ENCODE results near the gene MTFR1L. TPM values are rescaled to one million over a fixed set of nuclear protein-coding genes. Genes with fewer than 3 reads are reported as not detected.

The MTFR1L gene
- total RNA-seq, 1 experiment from 2014 or later, result 32.5 TPM

- Histone ChIP-seq H3T11ph (ENCODE audit: low read length) (no peak overlapping the region), H3K18ac (ENCODE audit: insufficient read length, low read depth, low read length) (no peak overlapping the region), H3K4ac (ENCODE audit: low read depth, low read length) (no peak overlapping the region), H3K4me1 (ENCODE audit: insufficient read depth, low read length) (peaks cover 4% of the 10 kb centered on the region; the same call in 1 of the 2 replicates), H4K20me1 (ENCODE audit: control insufficient read depth, insufficient read depth, insufficient read length) (peaks cover 3% of the 10 kb centered on the region), H3K79me2 (ENCODE audit: insufficient read depth, low read length) (no peaks in the 10 kb centered on the region; the same call in 1 of the 2 replicates), H3K14ac (ENCODE audit: insufficient read depth, low read length) (no peak overlapping the region), H3K9ac (ENCODE audit: extremely low read depth, insufficient read length, low read length) (no peak overlapping the region), H3K4me2 (ENCODE audit: insufficient read depth, insufficient read length, low read length) (peak overlapping the region; percentile 69), H3K27ac (ENCODE audit: insufficient read length, low read depth, low read length) (no peak overlapping the region), H2BK120ac (ENCODE audit: low read depth, low read length, poor library complexity, severe bottlenecking) (no peak overlapping the region), H3K79me1 (ENCODE audit: insufficient read depth, low read depth, low read length, poor library complexity, severe bottlenecking) (no peaks in the 10 kb centered on the region), H4K8ac (replicated peaks; ENCODE audit: insufficient read length, low read depth, low read length) (no peak overlapping the region), H2BK20ac (ENCODE audit: low read depth, low read length, poor library complexity, severe bottlenecking) (no peak overlapping the region), H2BK15ac (ENCODE audit: low read depth, low read length) (no peak overlapping the region), H2AK5ac (ENCODE audit: insufficient read length, low read length) (no peak overlapping the region), H3K27me3 (ENCODE audit: insufficient read depth, low read length) (no peaks in the 10 kb centered on the region), H2BK5ac (ENCODE audit: insufficient read length, low read length) (no peak overlapping the region), H4K5ac (ENCODE audit: insufficient read length, low read depth, low read length) (no peak overlapping the region), H3K9me3 (ENCODE audit: control insufficient read depth, low read depth, low read length) (no peaks in the 10 kb centered on the region), H3K56ac (ENCODE audit: insufficient read length, low read depth, low read length) (no peak overlapping the region), H2BK12ac (ENCODE audit: insufficient read length, low read depth, low read length) (no peak overlapping the region), H3K23me2 (ENCODE audit: insufficient read length, low read depth, low read length, poor library complexity, severe bottlenecking) (peaks cover 11% of the 10 kb centered on the region), H4K91ac (ENCODE audit: insufficient read length, low read depth, low read length) (no peak overlapping the region), H2AFZ (ENCODE audit: low read length) (no peak overlapping the region), H3K23ac (ENCODE audit: insufficient read length, low read depth, low read length) (no peak overlapping the region)
- no peak for TF ChIP-seq CTCF (conservative IDR thresholded peaks at IDR 0.05)
- WGBS (ENCODE audit: extremely low coverage, insufficient read length, low lambda C conversion rate), result no CpG with 5 or more reads among the region's 6 CpGs
- Mint-ChIP-seq H3K9me3 (no peaks in the 10 kb centered on the region), H3K27me3 (ENCODE audit: low read depth) (peaks cover 15% of the 10 kb centered on the region), H3K4me3 (peak overlapping the region; percentile 95 to 97), H3K36me3 (ENCODE audit: insufficient read depth in 1 of 3, low read depth in 3 of 3) (peaks cover 5 to 26% (median 22%) of the 10 kb centered on the region in 3 experiments; a peak in 6 of 7 replicates), H3K4me1 (peaks cover 32% of the 10 kb centered on the region in 2 experiments), H3K27ac (peak overlapping the region in 2 of 3 experiments; percentile 89 to 96; a peak in 3 of 7 replicates)
- DNase-seq, result no peak
Measured at GRCh38 chr1:25818569-25818968, 1.2 kb upstream of the MTFR1L start.
